HEK293 (cell line): ENCODE measurements around the gene SUSD2.

Experiments
- GLI4 ChIP-seq: fragments of 450-650 bp; formaldehyde crosslinking; IDR thresholded peaks from 2 replicates; pipeline ENCODE4 v1.5.1; 2016; ENCODE audit warnings: missing biosample characterization, missing genetic modification characterization
- GLIS1 ChIP-seq: fragments of 450-650 bp; formaldehyde crosslinking; IDR thresholded peaks from 2 replicates; pipeline ENCODE4 v1.5.1; 2016; ENCODE audit warnings: missing biosample characterization, missing genetic modification characterization
- KLF17 ChIP-seq: fragments of 450-650 bp; formaldehyde crosslinking; IDR thresholded peaks from 2 replicates; pipeline ENCODE4 v1.5.1; 2016; ENCODE audit warnings: missing biosample characterization, missing genetic modification characterization
- KLF7 ChIP-seq: fragments of 450-650 bp; formaldehyde crosslinking; IDR thresholded peaks from 2 replicates; pipeline ENCODE4 v1.5.1; 2016; ENCODE audit warnings: missing biosample characterization, missing genetic modification characterization, borderline replicate concordance
- OSR2 ChIP-seq: fragments of 450-650 bp; formaldehyde crosslinking; IDR thresholded peaks from 2 replicates; pipeline ENCODE4 v1.5.1; 2016; ENCODE audit warnings: missing biosample characterization, missing genetic modification characterization
- SCRT2 ChIP-seq: fragments of 450-650 bp; formaldehyde crosslinking; IDR thresholded peaks from 2 replicates; pipeline ENCODE4 v1.5.1; 2016; ENCODE audit warnings: missing biosample characterization, missing genetic modification characterization
- SP3 ChIP-seq: fragments of 450-650 bp; formaldehyde crosslinking; IDR thresholded peaks from 2 replicates; pipeline ENCODE4 v1.5.1; 2016; ENCODE audit warnings: missing biosample characterization, missing genetic modification characterization
- SP7 ChIP-seq: fragments of 450-650 bp; formaldehyde crosslinking; IDR thresholded peaks from 2 replicates; pipeline ENCODE4 v1.5.1; 2016; ENCODE audit warnings: missing biosample characterization, missing genetic modification characterization
- ZBTB10 ChIP-seq: fragments of 450-650 bp; formaldehyde crosslinking; IDR thresholded peaks from 2 replicates; pipeline ENCODE4 v1.5.1; 2016; ENCODE audit warnings: missing biosample characterization, missing genetic modification characterization
- ZEB2 ChIP-seq: fragments of 450-650 bp; formaldehyde crosslinking; IDR thresholded peaks from 2 replicates; pipeline ENCODE4 v1.5.1; 2016; ENCODE audit warnings: missing biosample characterization, missing genetic modification characterization
- ZIC2 ChIP-seq: fragments of 450-650 bp; formaldehyde crosslinking; IDR thresholded peaks from 2 replicates; pipeline ENCODE4 v1.5.1; 2016; ENCODE audit warnings: missing biosample characterization, missing genetic modification characterization
- ZNF221 ChIP-seq: fragments of 450-650 bp; formaldehyde crosslinking; IDR thresholded peaks from 2 replicates; pipeline ENCODE4 v1.5.1; 2017; ENCODE audit warnings: missing biosample characterization, missing genetic modification characterization, borderline replicate concordance
- ZNF24 ChIP-seq: fragments of 450-650 bp; formaldehyde crosslinking; IDR thresholded peaks from 2 replicates; pipeline ENCODE4 v1.5.1; 2016; ENCODE audit warnings: missing biosample characterization, missing genetic modification characterization
- ZNF280C ChIP-seq: fragments of 450-650 bp; formaldehyde crosslinking; IDR thresholded peaks from 2 replicates; pipeline ENCODE4 v1.5.1; 2016; ENCODE audit warnings: missing biosample characterization, missing genetic modification characterization
- ZNF426 ChIP-seq: fragments of 450-650 bp; formaldehyde crosslinking; IDR thresholded peaks from 2 replicates; pipeline ENCODE4 v1.5.1; 2017; ENCODE audit warnings: missing biosample characterization, missing genetic modification characterization, mild to moderate bottlenecking, inconsistent platforms, moderate library complexity
- ZNF501 ChIP-seq: fragments of 450-650 bp; formaldehyde crosslinking; IDR thresholded peaks from 2 replicates; pipeline ENCODE4 v1.5.1; 2016; ENCODE audit warnings: missing biosample characterization, missing genetic modification characterization
- ZNF518A ChIP-seq: fragments of 450-650 bp; formaldehyde crosslinking; conservative IDR thresholded peaks from 2 replicates; pipeline ENCODE4 v1.5.1; 2016; ENCODE audit warnings: low read depth, missing biosample characterization, missing genetic modification characterization
- ZNF626 ChIP-seq: fragments of 450-650 bp; sonication (Bioruptor Pico); formaldehyde crosslinking; IDR thresholded peaks from 2 replicates; pipeline ENCODE4 v1.5.1; 2018; ENCODE audit warnings: missing biosample characterization, missing genetic modification characterization, inconsistent platforms
- ZNF645 ChIP-seq: fragments of 450-650 bp; formaldehyde crosslinking; IDR thresholded peaks from 2 replicates; pipeline ENCODE4; 2016; ENCODE audit warnings: missing biosample characterization, missing genetic modification characterization
- ZNF658 ChIP-seq: fragments of 450-650 bp; formaldehyde crosslinking; IDR thresholded peaks from 2 replicates; pipeline ENCODE4; 2016; ENCODE audit warnings: missing biosample characterization, missing genetic modification characterization
- ZNF664 ChIP-seq: fragments of 450-650 bp; formaldehyde crosslinking; IDR thresholded peaks from 2 replicates; pipeline ENCODE4 v1.5.1; 2016; ENCODE audit warnings: missing biosample characterization, missing genetic modification characterization
- ZNF692 ChIP-seq: fragments of 450-650 bp; formaldehyde crosslinking; IDR thresholded peaks from 2 replicates; pipeline ENCODE4 v1.5.1; 2016; ENCODE audit warnings: missing biosample characterization, missing genetic modification characterization
- ZSCAN30 ChIP-seq: fragments of 450-650 bp; IDR thresholded peaks from 2 replicates; pipeline ENCODE4 v1.5.1; 2018; ENCODE audit warnings: missing biosample characterization, mild to moderate bottlenecking, missing genetic modification characterization, moderate library complexity

The SUSD2 gene

DNA sequence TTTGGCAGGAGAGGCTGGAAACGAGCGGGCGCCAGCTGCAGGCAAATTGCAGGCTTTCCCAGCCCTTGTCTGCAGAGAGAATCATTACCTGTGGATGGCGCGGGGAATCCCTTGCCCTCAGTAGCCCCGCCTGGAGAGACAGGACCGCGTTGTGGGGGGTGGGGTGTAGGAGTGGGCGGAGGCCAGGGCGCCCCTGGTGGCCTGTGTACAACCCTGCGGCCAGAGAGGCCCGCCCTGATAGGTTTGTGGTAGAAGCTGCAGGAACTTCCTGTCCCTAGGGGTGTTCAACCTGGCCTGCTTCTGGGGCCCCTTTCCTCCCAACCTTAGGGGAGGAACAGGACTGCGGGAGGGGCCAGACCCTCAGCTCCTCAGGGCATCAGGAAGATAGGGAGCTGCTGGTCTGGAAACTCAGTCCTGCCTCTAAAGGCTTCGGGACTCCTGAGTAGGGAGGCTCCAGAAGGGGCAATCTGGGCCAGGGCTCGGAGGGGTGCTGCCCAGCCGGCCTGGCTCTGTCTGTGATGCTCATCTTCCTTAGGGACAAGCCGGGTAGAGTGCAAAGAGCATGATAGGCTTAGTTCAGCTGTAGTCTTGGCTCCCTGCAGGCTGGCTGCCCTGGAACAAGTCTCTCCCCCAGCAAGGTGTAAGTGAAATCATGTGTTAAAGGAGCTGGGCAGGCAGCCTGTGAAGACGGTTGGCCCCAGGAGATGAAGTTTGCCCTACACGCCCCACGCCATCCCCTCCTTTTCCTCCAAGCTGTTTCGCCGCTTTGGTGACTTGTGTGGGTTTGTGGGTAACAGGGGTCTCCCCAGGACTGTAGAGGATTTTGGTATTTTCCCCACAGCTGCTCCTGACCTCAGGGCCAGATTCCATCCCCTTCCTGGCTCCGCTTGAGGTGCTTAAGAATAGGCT, 24.1 kb upstream of the SUSD2 start (continued):
- peak; percentile 81 for TF ChIP-seq SP7 (tag by site-specific recombination)
- TF ChIP-seq ZNF658 (tag by site-specific recombination), result no peak
- peak; percentile 96 for TF ChIP-seq GLIS1 (tag by site-specific recombination)
- no peak for TF ChIP-seq ZNF518A (tag by site-specific recombination)
- 0 out of 2 replicates have a peak, but pooled peaks have one; percentile 22 for TF ChIP-seq ZNF24
- TF ChIP-seq ZNF426, result no peak
- no peak for TF ChIP-seq ZNF501 (tag by site-specific recombination)
- peak; percentile 80 for TF ChIP-seq KLF17 (tag by site-specific recombination)
- peak; percentile 65; the same call in 1 of the 2 replicates for TF ChIP-seq ZBTB10 (tag by site-specific recombination)
- peak; percentile 89 for TF ChIP-seq SCRT2 (tag by site-specific recombination)
- TF ChIP-seq ZSCAN30 (tag by site-specific recombination), result peak; percentile 39; the same call in 1 of the 2 replicates
- peak; percentile 18; the same call in 1 of the 2 replicates for TF ChIP-seq OSR2 (tag by site-specific recombination)
- no peak for TF ChIP-seq ZNF664 (tag by site-specific recombination)
- peak; percentile 87; the same call in 1 of the 2 replicates for TF ChIP-seq KLF7 (tag by site-specific recombination)
- TF ChIP-seq SP3 (tag by site-specific recombination), result peak; percentile 82
- no peak for TF ChIP-seq ZNF626 (tag by site-specific recombination)
- peak; percentile 87 for TF ChIP-seq ZIC2 (tag by site-specific recombination)
- no peak for TF ChIP-seq ZNF221 (tag by site-specific recombination)
- TF ChIP-seq ZNF645 (tag by site-specific recombination), result no peak
- no peak for TF ChIP-seq GLI4 (tag by site-specific recombination)
- peak; percentile 53; the same call in 1 of the 2 replicates for TF ChIP-seq ZEB2 (tag by site-specific recombination)
- peak; percentile 15; the same call in 1 of the 2 replicates for TF ChIP-seq ZNF692 (tag by site-specific recombination)
- TF ChIP-seq ZNF280C, result no peak
